K562 (cell line): ENCODE results near the gene BGN. TPM values are rescaled to one million over a fixed set of nuclear protein-coding genes. Genes with fewer than 3 reads are reported as not detected.

Source experiments
- ATAC-seq: fragments of 200-7000 bp; cut with Tn5 transposase; 3 replicates; pipeline ENCODE4 v1.9.1; 2020; ENCODE audit warnings: moderate library complexity
- BruUV-seq: library from RNA; stranded (reverse); fragments of 400-500 nt; replicated peaks from 2 replicates; lab custom pipeline; 2021; lab: Mats Ljungman, UMichigan
- CTCF ChIA-PET: fragments of 300-600 bp; formaldehyde crosslinking; extraction: SDS; loops from one replicate; lab custom pipeline; 2021; ENCODE audit warnings: low intra/inter-chr PET ratio; lab: Yijun Ruan, JAX
- POLR2A ChIA-PET: fragments of 300-600, 350-650 bp; sonication (Branson Sonifier 250); formaldehyde crosslinking; extraction: SDS; loops from one replicate; lab custom pipeline; 2021; ENCODE audit warnings: antibody characterized with exemption, inconsistent platforms; lab: Yijun Ruan, JAX
- DNase-seq, 4 experiments: peaks; one replicate each; pipeline versions ENCODE4 v3.0.0 to v3.0.0-alpha.2; 2011 to 2018; ENCODE audit warnings: low spot score in 3 of 4, mixed read lengths in 3 of 4; ENCODE audit errors: extremely low read depth in 1 of 4
- FAIRE-seq: peaks from 2 replicates; lab custom pipeline; 2011; peaks lifted over from hg19 to GRCh38; lab: Jason Lieb, UNC
- H2AFZ ChIP-seq: 2 replicates; pipeline ENCODE4 v1.6.0; 2011; ENCODE audit warnings: low read depth, low read length, control low read depth, inconsistent platforms
- H3K27ac ChIP-seq: fragments of 200-600 bp; 3 replicates; pipeline ENCODE4 v1.8.0; 2011; ENCODE audit warnings: low read depth, mild to moderate bottlenecking, control low read depth, inconsistent platforms, low read length, moderate library complexity, mixed read lengths; ENCODE audit errors: extremely low read depth
- H3K27me3 ChIP-seq, 2 experiments: fragments of 300-600 bp in 1 of 2; 2 replicates in 1 of 2; 3 replicates in 1 of 2; pipeline versions ENCODE4 v1.6.0 to v1.8.0; 2011; ENCODE audit warnings: inconsistent platforms in 2 of 2, low read length in 2 of 2, mild to moderate bottlenecking in 1 of 2, mixed read lengths in 1 of 2, moderate library complexity in 1 of 2; ENCODE audit not compliant: control insufficient read depth in 2 of 2, insufficient read depth in 2 of 2
- H3K36me3 ChIP-seq: fragments of 300-600 bp; 3 replicates; pipeline ENCODE4 v1.8.0; 2011; ENCODE audit warnings: mild to moderate bottlenecking, low read length, inconsistent platforms; ENCODE audit not compliant: control insufficient read depth, insufficient read depth
- H3K4me1 ChIP-seq, 2 experiments: fragments of 200-600 bp in 1 of 2; replicated peaks in 1 of 2; 2 replicates in 1 of 2; 3 replicates in 1 of 2; pipeline versions ENCODE4 v1.5.1 to v1.8.0; 2011; ENCODE audit warnings: inconsistent platforms in 2 of 2, low read length in 2 of 2, mild to moderate bottlenecking in 1 of 2, mixed read lengths in 1 of 2, moderate library complexity in 1 of 2; ENCODE audit not compliant: control insufficient read depth in 2 of 2, insufficient read depth in 2 of 2
- H3K4me2 ChIP-seq: 2 replicates; pipeline ENCODE4 v1.6.1; 2011; ENCODE audit warnings: low read length, control low read depth, inconsistent platforms, mixed read lengths; ENCODE audit not compliant: insufficient read depth
- H3K4me3 ChIP-seq: fragments of 200-600 bp; sonication (generic), shearing (Covaris generic); 2 replicates; pipeline ENCODE4 v1.5.1; 2016; ENCODE audit warnings: control low read depth, inconsistent platforms
- H3K79me2 ChIP-seq: fragments of 200-600 bp; 3 replicates; pipeline ENCODE4 v1.8.0; 2011; ENCODE audit warnings: low read length, inconsistent platforms; ENCODE audit not compliant: control insufficient read depth, insufficient read depth
- H3K9ac ChIP-seq, 2 experiments: 2 replicates each; pipeline versions ENCODE4 v1.6.0 to v1.6.1; 2011; ENCODE audit warnings: low read depth in 2 of 2, low read length in 2 of 2, control low read depth in 1 of 2, inconsistent platforms in 1 of 2, mild to moderate bottlenecking in 1 of 2, mixed read lengths in 1 of 2; ENCODE audit not compliant: insufficient read depth in 1 of 2
- H3K9me1 ChIP-seq: one replicate; pipeline ENCODE4 v1.6.0; 2011; ENCODE audit warnings: inconsistent platforms, mild to moderate bottlenecking, low read length, moderate library complexity; ENCODE audit not compliant: control insufficient read depth, insufficient read depth
- H3K9me3 ChIP-seq: replicated peaks from 2 replicates; pipeline ENCODE4 v1.5.1; 2011; ENCODE audit warnings: low read depth, low read length, inconsistent platforms; ENCODE audit not compliant: control insufficient read depth, insufficient read depth
- H4K20me1 ChIP-seq: replicated peaks from 2 replicates; pipeline ENCODE4 v1.6.1; 2011; ENCODE audit warnings: low read length, inconsistent platforms, mixed read lengths; ENCODE audit not compliant: control insufficient read depth, insufficient read depth
- FOS ChIP-seq: IDR thresholded peaks from 3 replicates; pipeline ENCODE4 v1.6.1; 2011; ENCODE audit not compliant: insufficient read length; ENCODE audit errors: extremely low read depth
- LCOR ChIP-seq: sonication (generic); formaldehyde crosslinking; IDR thresholded peaks from 2 replicates; pipeline ENCODE4 v1.8.0; 2022; ENCODE audit warnings: mild to moderate bottlenecking, missing genetic modification reagents
- PBX2 ChIP-seq, 2 experiments: IDR thresholded peaks in 1 of 2; conservative IDR thresholded peaks in 1 of 2; 2 replicates each; pipeline ENCODE4 v1.6.1; 2016; ENCODE audit warnings: low read depth in 2 of 2, mild to moderate bottlenecking in 1 of 2, missing compliant biosample characterization in 1 of 2, missing genetic modification characterization in 1 of 2, moderate library complexity in 1 of 2
- SAFB2 ChIP-seq: fragments of 200-400 bp; formaldehyde crosslinking; IDR thresholded peaks from 2 replicates; pipeline ENCODE4 v1.6.1; 2018; ENCODE audit warnings: borderline replicate concordance, low read length, low read depth, moderate library complexity; ENCODE audit not compliant: severe bottlenecking
- SIRT6 ChIP-seq: IDR thresholded peaks from one replicate; pipeline ENCODE4 v1.6.1; 2012; ENCODE audit warnings: low read depth, mild to moderate bottlenecking, control low read depth, inconsistent platforms, low read length, moderate library complexity
- THAP12 ChIP-seq: fragments of 250-450 bp; sonication (Bioruptor Pico); IDR thresholded peaks from 2 replicates; pipeline ENCODE4 v1.9.0; 2021; ENCODE audit warnings: mild to moderate bottlenecking, inconsistent platforms
- ZBTB11 ChIP-seq, 3 experiments: fragments of 200-800 bp in 1 of 3; fragments of 250-450 bp in 1 of 3; fragments of 450-650 bp in 1 of 3; sonication (Bioruptor Pico) in 1 of 3; sonication (Bioruptor generic) in 1 of 3; formaldehyde crosslinking in 1 of 3; IDR thresholded peaks; 2 replicates each; pipeline versions ENCODE4 v1.6.1 to v1.8.0; 2016 to 2022; ENCODE audit warnings: mild to moderate bottlenecking in 2 of 3, missing genetic modification characterization in 2 of 3, missing compliant biosample characterization in 1 of 3, moderate library complexity in 1 of 3
- ZNF282 ChIP-seq: sonication (generic); formaldehyde crosslinking; IDR thresholded peaks from 2 replicates; pipeline ENCODE4 v1.8.1; 2023; ENCODE audit warnings: missing genetic modification reagents
- ZZZ3 ChIP-seq: fragments of 450-650 bp; IDR thresholded peaks from 2 replicates; pipeline ENCODE4 v1.6.1; 2016; ENCODE audit warnings: antibody characterized with exemption, mild to moderate bottlenecking, moderate library complexity
- WGBS: fragments of 100-300 bp; shearing (Covaris generic); methylation state at CpG from one replicate; pipeline ENCODE4 v1.1.6; 2016; ENCODE audit warnings: low coverage, mixed read lengths; ENCODE audit not compliant: insufficient coverage; ENCODE audit errors: missing lambda C conversion rate; 5-methylcytosine and 5-hydroxymethylcytosine counted together
- in situ Hi-C: fragments of 300-500 bp; cut with MboI; formaldehyde crosslinking; loops from 4 replicates; pipeline ENCODE4 v1.15.0; 2018; ENCODE audit warnings: inconsistent platforms, mixed read lengths
- intact Hi-C: fragments of 100-400 bp; cut with micrococcal nuclease; formaldehyde crosslinking; loops from 2 replicates; pipeline ENCODE4 v1.14.2; 2022
- polyA plus RNA-seq, 8 experiments: library from polyadenylated mRNA; depleted of rRNA in 4 of 8; stranded (reverse) in 5 of 8; unstranded in 3 of 8; fragments of >200 nt; fragmentation: Nextera tagmentation in 2 of 8; fragmentation: Illumina TruSeq in 1 of 8; extraction: Ambion mirVana in 2 of 8; extraction: Trizol in 1 of 8; gene quantifications; 2 replicates each; pipeline versions ENCODE4 v1.2.1 to v1.2.3, GENCODE V29; 2011 to 2014; ENCODE audit warnings: inconsistent platforms in 1 of 8, missing spikeins in 1 of 8
- total RNA-seq, 7 experiments: library from RNA; depleted of rRNA in 6 of 7; stranded (reverse); fragments of >200 nt in 6 of 7; fragmentation: Illumina TruSeq in 2 of 7; extraction: Trizol in 2 of 7; gene quantifications; 2 replicates each; pipeline versions ENCODE4 v1.2.1 to v1.2.3, GENCODE V29; 2011 to 2021; ENCODE audit warnings: low replicate concordance in 1 of 7

BGN gene
- total and polyA plus RNA-seq, 9 of the 15 experiments (the other 6 are each of a cell fraction or from before 2014, with no cell fraction given): 0.11 TPM; not detected in 8

GRCh38 chrX:153549231-153549630 lies 54.5 kb downstream of the BGN start:
- Histone ChIP-seq H2AFZ (no peak overlapping the region), H3K27me3 (peaks cover 9 to 61% of the 10 kb centered on the region in 2 experiments; a peak in 4 of 5 replicates), H3K4me1 (peaks cover 0 to 32% of the 10 kb centered on the region in 2 experiments; a peak in 3 of 5 replicates), H3K9ac (no peak overlapping the region), H3K79me2 (no peaks in the 10 kb centered on the region), H3K9me3 (no peaks in the 10 kb centered on the region), H3K9me1 (no peaks in the 10 kb centered on the region), H3K27ac (no peak overlapping the region), H4K20me1 (no peaks in the 10 kb centered on the region), H3K4me2 (no peak overlapping the region), H3K4me3 (no peak overlapping the region), H3K36me3 (no peaks in the 10 kb centered on the region)
- in situ Hi-C loops (no loop called here), intact Hi-C loops (no loop called here)
- ATAC-seq (no peak), FAIRE-seq (no peak), DNase-seq (no peak)
- no TSS peak for BruUV-seq
- WGBS: 14% methylated on average over 6 of the region's 17 CpGs
- CTCF ChIA-PET: no interaction called here
- TF ChIP-seq SAFB2 (no peak), THAP12 (CRISPR knock-in tag) (no peak), PBX2 (CRISPR knock-in tag; IDR thresholded peaks at IDR 0.05; ENCODE audit: low read depth) (no peak), PBX2 (tag; conservative IDR thresholded peaks at IDR 0.05; ENCODE audit: low read depth) (no peak), LCOR (CRISPR knock-in tag) (no peak), ZZZ3 (no peak), ZBTB11 (CRISPR knock-in tag; IDR thresholded peaks at IDR 0.05) (no peak), ZNF282 (no peak), SIRT6 (no peak), FOS (no peak)
- POLR2A ChIA-PET: no interaction called here
